Mammary epithelial cell (primary cell): ENCODE measurements around the gene OLIG3.

Experiments
- EZH2 ChIP-seq: IDR thresholded peaks from 2 replicates; pipeline ENCODE4 v1.6.1; 2012; ENCODE audit warnings: low read length, inconsistent platforms, borderline replicate concordance
- TF ChIP-seq, protein P1 (sequence below), 2 donors: IDR thresholded peaks in 1 of 2; conservative IDR thresholded peaks in 1 of 2; 2 replicates each; pipeline ENCODE4 v1.5.1; 2011 to 2012; ENCODE audit warnings: inconsistent platforms in 2 of 2, low read length in 2 of 2, mild to moderate bottlenecking in 2 of 2, control low read depth in 1 of 2, low read depth in 1 of 2; ENCODE audit not compliant: insufficient read depth in 1 of 2; ENCODE audit errors: extremely low read depth in 1 of 2

DNA sequence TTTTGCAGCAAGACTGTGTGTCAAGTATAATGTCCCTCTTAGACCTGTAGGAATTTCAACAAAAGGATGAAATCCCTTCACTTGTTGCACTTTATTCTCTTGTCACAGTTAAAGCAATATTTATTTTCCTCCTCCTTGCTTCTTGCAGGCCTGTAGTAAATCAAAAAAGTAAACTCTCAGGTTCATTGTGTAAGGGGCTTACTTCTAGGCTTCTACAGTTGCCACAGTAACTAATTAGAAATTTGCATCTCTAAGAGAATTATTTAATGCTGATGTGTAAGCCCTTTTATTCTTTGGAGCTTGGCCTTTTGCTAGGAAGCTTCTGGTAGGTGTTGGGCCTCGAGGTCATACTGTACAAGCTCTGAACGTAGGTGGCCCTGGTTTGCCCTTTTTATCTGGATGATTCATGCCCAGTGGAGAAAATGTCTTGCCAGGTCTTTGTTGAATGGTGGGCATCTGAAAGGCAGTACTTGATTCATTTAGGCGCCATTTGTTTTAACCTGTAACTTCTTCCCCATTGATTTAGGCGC, 47.4 kb upstream of the OLIG3 start:
- no peak for TF ChIP-seq EZH2
- TF ChIP-seq, protein P1, sequence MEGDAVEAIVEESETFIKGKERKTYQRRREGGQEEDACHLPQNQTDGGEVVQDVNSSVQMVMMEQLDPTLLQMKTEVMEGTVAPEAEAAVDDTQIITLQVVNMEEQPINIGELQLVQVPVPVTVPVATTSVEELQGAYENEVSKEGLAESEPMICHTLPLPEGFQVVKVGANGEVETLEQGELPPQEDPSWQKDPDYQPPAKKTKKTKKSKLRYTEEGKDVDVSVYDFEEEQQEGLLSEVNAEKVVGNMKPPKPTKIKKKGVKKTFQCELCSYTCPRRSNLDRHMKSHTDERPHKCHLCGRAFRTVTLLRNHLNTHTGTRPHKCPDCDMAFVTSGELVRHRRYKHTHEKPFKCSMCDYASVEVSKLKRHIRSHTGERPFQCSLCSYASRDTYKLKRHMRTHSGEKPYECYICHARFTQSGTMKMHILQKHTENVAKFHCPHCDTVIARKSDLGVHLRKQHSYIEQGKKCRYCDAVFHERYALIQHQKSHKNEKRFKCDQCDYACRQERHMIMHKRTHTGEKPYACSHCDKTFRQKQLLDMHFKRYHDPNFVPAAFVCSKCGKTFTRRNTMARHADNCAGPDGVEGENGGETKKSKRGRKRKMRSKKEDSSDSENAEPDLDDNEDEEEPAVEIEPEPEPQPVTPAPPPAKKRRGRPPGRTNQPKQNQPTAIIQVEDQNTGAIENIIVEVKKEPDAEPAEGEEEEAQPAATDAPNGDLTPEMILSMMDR (conservative IDR thresholded peaks at IDR 0.05 in 1 of 2, IDR thresholded peaks at IDR 0.05 in 1 of 2; ENCODE audit: extremely low read depth in 1 of 2, insufficient read depth in 1 of 2, low read depth in 1 of 2, low read length in 2 of 2) = no peak
